ENCODE data around the gene TSTD2. TPM values are rescaled to one million over a fixed set of nuclear protein-coding genes. Genes with fewer than 3 reads are reported as not detected.

TSTD2 gene
- total RNA-seq, 3 donors from 2014 or later, result 18.8 to 28.2 (median 26.6) TPM

- ATAC-seq (no peak), DNase-seq (no peak)
- Histone ChIP-seq H3K36me3 (ENCODE audit: low read depth) (peaks cover 5% of the 10 kb centered on the region), H3K4me3 (no peak overlapping the region), H3K4me1 (ENCODE audit: low read depth) (peaks cover 6% of the 10 kb centered on the region), H3K9me3 (no peaks in the 10 kb centered on the region)
- TF ChIP-seq, protein P1, sequence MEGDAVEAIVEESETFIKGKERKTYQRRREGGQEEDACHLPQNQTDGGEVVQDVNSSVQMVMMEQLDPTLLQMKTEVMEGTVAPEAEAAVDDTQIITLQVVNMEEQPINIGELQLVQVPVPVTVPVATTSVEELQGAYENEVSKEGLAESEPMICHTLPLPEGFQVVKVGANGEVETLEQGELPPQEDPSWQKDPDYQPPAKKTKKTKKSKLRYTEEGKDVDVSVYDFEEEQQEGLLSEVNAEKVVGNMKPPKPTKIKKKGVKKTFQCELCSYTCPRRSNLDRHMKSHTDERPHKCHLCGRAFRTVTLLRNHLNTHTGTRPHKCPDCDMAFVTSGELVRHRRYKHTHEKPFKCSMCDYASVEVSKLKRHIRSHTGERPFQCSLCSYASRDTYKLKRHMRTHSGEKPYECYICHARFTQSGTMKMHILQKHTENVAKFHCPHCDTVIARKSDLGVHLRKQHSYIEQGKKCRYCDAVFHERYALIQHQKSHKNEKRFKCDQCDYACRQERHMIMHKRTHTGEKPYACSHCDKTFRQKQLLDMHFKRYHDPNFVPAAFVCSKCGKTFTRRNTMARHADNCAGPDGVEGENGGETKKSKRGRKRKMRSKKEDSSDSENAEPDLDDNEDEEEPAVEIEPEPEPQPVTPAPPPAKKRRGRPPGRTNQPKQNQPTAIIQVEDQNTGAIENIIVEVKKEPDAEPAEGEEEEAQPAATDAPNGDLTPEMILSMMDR (IDR thresholded peaks at IDR 0.05), result no peak
- intact Hi-C loops (cut with DNase I, micrococcal nuclease), result loop anchor here in 1 of 2 donors (10.0 kb wide), 1 partner anchor 130 kb away; no protein-coding TSS in a partner anchor
These were observed 28.1 kb downstream of the TSTD2 start for GRCh38 chr9:97604901-97605645.

GRCh38 chr9:97602430-97602829 is 30.7 kb downstream of the TSTD2 start:
- Histone ChIP-seq H3K4me3 (no peak overlapping the region), H3K9me3 (no peaks in the 10 kb centered on the region), H3K4me1 (ENCODE audit: low read depth) (peaks cover 6% of the 10 kb centered on the region), H3K36me3 (ENCODE audit: low read depth) (peaks cover 5% of the 10 kb centered on the region)
- DNase-seq (no peak), ATAC-seq (no peak)
- TF ChIP-seq, protein P1 (IDR thresholded peaks at IDR 0.05), result no peak
- intact Hi-C loops (cut with DNase I, micrococcal nuclease), result loop anchor here in 1 of 2 donors (10.0 kb wide), 1 partner anchor 128 kb away; no protein-coding TSS in a partner anchor

DNA sequence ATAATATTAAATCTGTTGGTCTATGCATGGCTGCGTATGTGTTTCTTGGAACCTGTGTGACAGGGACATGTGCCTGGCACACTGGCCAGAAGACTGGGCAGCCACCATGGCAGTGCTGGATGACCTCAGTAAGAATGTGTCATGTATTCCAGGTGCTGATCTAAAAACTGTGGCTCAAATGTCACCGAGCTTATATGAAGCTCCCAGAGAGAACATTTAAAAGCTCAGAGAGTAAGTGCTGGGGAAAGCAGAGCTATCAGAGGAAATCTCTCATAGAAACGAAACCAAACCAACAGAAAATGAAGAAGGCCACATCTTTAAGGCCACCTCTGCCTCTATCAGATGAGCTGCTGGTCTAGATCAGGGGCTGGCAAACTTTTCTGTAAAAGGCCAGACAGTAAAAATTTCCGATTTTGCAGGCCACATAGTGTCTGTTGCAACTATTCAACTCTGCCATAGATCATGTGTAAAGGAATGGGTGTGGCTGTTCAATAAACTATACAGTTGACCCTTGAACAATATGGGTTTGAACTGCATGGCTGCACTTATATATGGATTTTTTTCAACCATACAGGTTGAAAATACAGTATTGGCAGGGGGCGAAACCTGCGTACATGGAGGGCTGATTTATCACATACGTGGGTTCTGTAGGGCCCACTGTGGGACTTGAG is 31.8 kb downstream of the TSTD2 start:
- ATAC-seq, result peak; percentile 72
- peaks cover 6% of the 10 kb centered on the region for H3K4me1 ChIP-seq (ENCODE audit: low read depth)
- H3K9me3 ChIP-seq, result no peaks in the 10 kb centered on the region
- intact Hi-C loops (cut with DNase I, micrococcal nuclease), result loop anchor here in 1 of 2 donors (10.0 kb wide), 1 partner anchor 127 kb away; no protein-coding TSS in a partner anchor
- TF ChIP-seq, protein P1 (IDR thresholded peaks at IDR 0.05), result no peak
- DNase-seq, result no peak
- H3K36me3 ChIP-seq (ENCODE audit: low read depth), result peaks cover 5% of the 10 kb centered on the region
- H3K4me3 ChIP-seq, result no peak overlapping the region

GRCh38 chr9:97600531-97601227 is 32.5 kb downstream of the TSTD2 start:
- H3K36me3 ChIP-seq (ENCODE audit: low read depth), result peaks cover 5% of the 10 kb centered on the region
- intact Hi-C loops (cut with DNase I, micrococcal nuclease), result loop anchor here in 1 of 2 donors (10.0 kb wide), 1 partner anchor 126 kb away; no protein-coding TSS in a partner anchor
- H3K9me3 ChIP-seq, result no peaks in the 10 kb centered on the region
- no peak for ATAC-seq
- TF ChIP-seq, protein P1 (IDR thresholded peaks at IDR 0.05), result no peak
- DNase-seq, result no peak
- peaks cover 6% of the 10 kb centered on the region for H3K4me1 ChIP-seq (ENCODE audit: low read depth)
- H3K4me3 ChIP-seq, result no peak overlapping the region

DNA sequence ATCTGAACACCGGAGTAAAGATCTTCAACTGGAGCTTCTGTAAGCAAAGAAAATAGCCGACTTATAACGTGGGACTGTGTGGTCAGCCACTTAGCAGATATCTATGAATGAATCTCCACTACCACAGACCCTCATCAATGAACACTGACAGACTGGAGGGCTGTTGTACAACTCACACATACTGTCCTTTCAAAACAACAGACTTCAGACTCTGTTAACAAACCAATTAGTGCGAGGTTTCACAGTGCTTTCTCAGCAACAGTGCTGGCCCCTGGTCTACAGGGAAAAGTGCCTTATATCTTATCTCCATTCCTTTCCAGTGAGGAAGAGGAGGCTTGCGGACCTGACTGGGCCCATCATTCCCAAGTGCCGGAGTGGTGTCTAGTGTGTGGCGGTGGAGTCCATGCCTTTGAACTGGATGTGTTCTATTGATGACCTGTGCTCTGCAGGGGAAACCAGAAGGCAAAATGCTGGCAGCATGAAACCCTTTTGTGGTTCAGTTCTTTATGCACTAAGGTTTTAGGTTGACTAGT is 33.8 kb downstream of the TSTD2 start:
- intact Hi-C loops (cut with DNase I, micrococcal nuclease), result loop anchor here in 1 of 2 donors (5.0 kb wide), 1 partner anchor 132 kb away; no protein-coding TSS in a partner anchor
- Histone ChIP-seq H3K9me3 (no peaks in the 10 kb centered on the region), H3K4me1 (ENCODE audit: low read depth) (peaks cover 6% of the 10 kb centered on the region), H3K4me3 (no peak overlapping the region), H3K36me3 (ENCODE audit: low read depth) (no peaks in the 10 kb centered on the region)
- TF ChIP-seq, protein P1 (IDR thresholded peaks at IDR 0.05), result no peak
- no peak for ATAC-seq
- DNase-seq, result no peak

Data from mucosa of descending colon (tissue), 3 donors.